ENCODE results near the gene LRCOL1. TPM values are rescaled to one million over a fixed set of nuclear protein-coding genes. Genes with fewer than 3 reads are reported as not detected.

LRCOL1 gene
- total and polyA plus RNA-seq, 8 donors = 0.60 TPM; not detected in 7

DNA sequence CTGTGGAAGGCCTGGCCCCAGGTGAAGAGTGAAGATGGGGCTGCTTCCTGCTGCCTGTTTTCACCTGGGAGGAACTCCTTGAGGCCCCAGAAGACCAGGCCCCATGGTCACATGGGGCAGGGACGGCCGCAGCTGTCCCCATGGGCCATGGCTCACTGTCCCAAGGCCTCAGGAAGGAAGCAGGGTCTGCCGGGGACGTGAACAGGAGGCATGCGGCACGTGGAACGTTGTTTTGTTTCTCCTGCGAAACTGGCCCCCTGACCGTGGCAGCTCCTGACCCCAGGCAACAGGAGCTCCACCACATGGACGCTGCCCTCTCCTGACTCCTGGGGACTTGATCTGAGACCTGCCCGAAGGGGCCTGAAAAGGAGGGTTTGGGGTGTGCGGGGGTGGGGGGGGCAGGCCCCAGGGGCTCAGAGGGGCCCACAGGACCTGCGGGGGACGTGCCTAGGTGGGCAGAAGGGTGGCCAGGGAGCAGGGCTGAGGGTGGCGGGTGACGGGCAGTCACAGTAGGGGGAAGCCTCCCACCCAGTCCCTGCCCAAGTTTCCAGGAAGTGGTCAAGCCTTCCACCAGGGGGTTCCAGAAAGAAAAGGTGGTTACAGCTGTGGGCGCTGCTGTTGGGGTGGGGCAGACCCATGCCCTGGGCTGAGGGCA, 41.4 kb downstream of the LRCOL1 start:
- Histone ChIP-seq H3K4me1 (peaks cover 4 to 14% (median 10%) of the 10 kb centered on the region in 4 donors), H3K27ac (no peak overlapping the region), H3K9me3 (no peaks in the 10 kb centered on the region), H3K36me3 (peaks cover 0 to 85% (median 65%) of the 10 kb centered on the region in 4 donors), H3K27me3 (no peaks in the 10 kb centered on the region), H3K4me3 (no peak overlapping the region)
- no peak for DNase-seq
- WGBS, 5 donors = 89 to 92% (median 90%) methylated on average over 9 to 17 of the region's 17 CpGs
- no peak for TF ChIP-seq POLR2A (IDR thresholded peaks at IDR 0.05)
- no peak for TF ChIP-seq POLR2AphosphoS5 (IDR thresholded peaks at IDR 0.05)
- no peak for TF ChIP-seq EP300 (IDR thresholded peaks at IDR 0.05)
- TF ChIP-seq, protein P1, sequence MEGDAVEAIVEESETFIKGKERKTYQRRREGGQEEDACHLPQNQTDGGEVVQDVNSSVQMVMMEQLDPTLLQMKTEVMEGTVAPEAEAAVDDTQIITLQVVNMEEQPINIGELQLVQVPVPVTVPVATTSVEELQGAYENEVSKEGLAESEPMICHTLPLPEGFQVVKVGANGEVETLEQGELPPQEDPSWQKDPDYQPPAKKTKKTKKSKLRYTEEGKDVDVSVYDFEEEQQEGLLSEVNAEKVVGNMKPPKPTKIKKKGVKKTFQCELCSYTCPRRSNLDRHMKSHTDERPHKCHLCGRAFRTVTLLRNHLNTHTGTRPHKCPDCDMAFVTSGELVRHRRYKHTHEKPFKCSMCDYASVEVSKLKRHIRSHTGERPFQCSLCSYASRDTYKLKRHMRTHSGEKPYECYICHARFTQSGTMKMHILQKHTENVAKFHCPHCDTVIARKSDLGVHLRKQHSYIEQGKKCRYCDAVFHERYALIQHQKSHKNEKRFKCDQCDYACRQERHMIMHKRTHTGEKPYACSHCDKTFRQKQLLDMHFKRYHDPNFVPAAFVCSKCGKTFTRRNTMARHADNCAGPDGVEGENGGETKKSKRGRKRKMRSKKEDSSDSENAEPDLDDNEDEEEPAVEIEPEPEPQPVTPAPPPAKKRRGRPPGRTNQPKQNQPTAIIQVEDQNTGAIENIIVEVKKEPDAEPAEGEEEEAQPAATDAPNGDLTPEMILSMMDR (IDR thresholded peaks at IDR 0.05) = no peak
- intact Hi-C loops (cut with DNase I; ENCODE audit: low total_unique reads) = no loop called here

DNA sequence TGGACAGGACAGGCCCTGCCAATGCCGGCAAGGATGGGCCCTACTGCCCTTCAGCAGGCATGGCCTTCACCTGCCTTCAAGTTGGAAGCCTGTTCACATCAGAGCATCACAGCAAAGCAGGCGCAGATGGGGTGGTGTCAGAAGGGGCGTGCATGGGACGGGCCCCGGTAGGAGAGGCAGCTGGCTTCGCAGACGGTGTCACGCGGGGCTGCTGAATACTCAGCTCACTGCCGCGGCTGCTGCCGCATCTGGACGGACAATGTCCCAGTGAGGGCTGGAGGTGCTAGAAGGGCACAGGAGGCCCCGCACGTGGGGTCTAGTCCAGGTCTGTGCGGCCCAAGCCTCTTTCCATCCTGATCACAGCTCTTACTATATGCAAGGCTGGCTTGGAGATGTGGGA, 42.1 kb downstream of the LRCOL1 start:
- H3K27me3 ChIP-seq = no peaks in the 10 kb centered on the region
- 93 to 100% (median 95%) methylated on average over 1 to 16 of the region's 16 CpGs for WGBS, 5 donors
- intact Hi-C loops (cut with DNase I; ENCODE audit: low total_unique reads) = no loop called here
- TF ChIP-seq POLR2AphosphoS5 (IDR thresholded peaks at IDR 0.05) = no peak
- TF ChIP-seq, protein P1 (IDR thresholded peaks at IDR 0.05) = no peak
- TF ChIP-seq EP300 (IDR thresholded peaks at IDR 0.05) = no peak
- TF ChIP-seq POLR2A (IDR thresholded peaks at IDR 0.05) = no peak
- H3K9me3 ChIP-seq = no peaks in the 10 kb centered on the region
- peaks cover 0 to 78% (median 60%) of the 10 kb centered on the region in 4 donors for H3K36me3 ChIP-seq
- no peak for DNase-seq
- no peak overlapping the region for H3K4me3 ChIP-seq
- peaks cover 4 to 14% (median 10%) of the 10 kb centered on the region in 4 donors for H3K4me1 ChIP-seq
- H3K27ac ChIP-seq = no peak overlapping the region

DNA sequence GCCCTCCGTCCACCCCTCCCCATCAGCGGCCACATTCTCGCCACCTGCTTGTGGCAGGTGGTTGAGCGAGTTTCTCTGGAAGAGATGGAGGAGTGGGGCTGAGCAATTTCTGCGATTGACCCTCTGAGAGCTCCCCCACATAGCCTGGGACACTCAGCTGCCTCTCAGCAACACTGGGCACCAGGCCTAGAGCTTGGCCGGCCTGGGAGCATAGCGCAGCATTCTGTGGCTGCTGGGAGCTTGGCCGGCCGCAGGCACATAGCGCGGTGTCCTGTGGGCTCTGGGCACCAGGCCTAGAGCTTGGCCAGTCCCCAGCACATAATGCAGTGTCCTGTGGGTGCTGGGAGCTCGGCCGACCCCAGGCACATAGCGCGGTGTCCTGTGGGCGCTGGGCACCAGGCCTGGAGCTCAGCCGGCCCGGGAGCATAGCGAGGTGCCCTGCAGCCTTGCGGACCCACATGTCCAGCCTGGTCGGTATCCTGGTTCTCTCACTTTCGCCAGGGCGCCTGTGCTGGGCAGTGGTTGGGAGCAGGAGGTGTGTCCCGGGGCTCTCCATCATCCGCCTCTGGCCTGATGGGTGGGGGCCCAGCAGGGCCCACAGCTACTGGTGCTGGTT, 43.8 kb downstream of the LRCOL1 start:
- Histone ChIP-seq H3K27ac (no peak overlapping the region), H3K4me3 (no peak overlapping the region), H3K36me3 (peaks cover 0 to 61% (median 49%) of the 10 kb centered on the region in 4 donors), H3K9me3 (no peaks in the 10 kb centered on the region), H3K4me1 (peaks cover 6 to 14% (median 10%) of the 10 kb centered on the region in 4 donors), H3K27me3 (no peaks in the 10 kb centered on the region)
- no peak for TF ChIP-seq EP300 (IDR thresholded peaks at IDR 0.05)
- TF ChIP-seq, protein P1 (IDR thresholded peaks at IDR 0.05) = no peak
- no peak for TF ChIP-seq POLR2A (IDR thresholded peaks at IDR 0.05)
- no peak for TF ChIP-seq POLR2AphosphoS5 (IDR thresholded peaks at IDR 0.05)
- intact Hi-C loops (cut with DNase I; ENCODE audit: low total_unique reads) = no loop called here
- 86 to 94% (median 90%) methylated on average over 6 to 25 of the region's 25 CpGs for WGBS, 5 donors
- DNase-seq = no peak

DNA sequence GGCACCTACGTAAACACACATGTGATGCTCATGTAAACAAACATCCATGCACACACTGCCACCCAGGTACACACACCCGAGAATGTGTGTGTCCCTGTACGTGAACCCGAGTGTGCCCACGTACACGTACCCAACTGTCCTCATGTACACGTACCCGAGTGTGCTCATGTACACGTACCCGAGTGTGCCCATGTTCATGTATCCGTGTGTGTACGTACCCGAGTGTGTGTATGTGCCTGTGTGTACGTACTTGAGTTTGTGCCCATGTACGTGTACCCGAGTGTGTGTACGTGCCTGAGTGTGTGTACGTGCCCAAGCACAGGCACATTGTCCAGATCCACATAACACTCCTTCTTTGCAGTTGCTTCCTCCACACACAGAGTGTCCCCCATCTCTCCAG, 45.0 kb downstream of the LRCOL1 start:
- Histone ChIP-seq H3K27me3 (peaks cover 0 to 8% (median 0%) of the 10 kb centered on the region in 3 donors), H3K9me3 (no peaks in the 10 kb centered on the region), H3K4me3 (no peak overlapping the region), H3K27ac (no peak overlapping the region), H3K4me1 (peaks cover 12 to 19% (median 15%) of the 10 kb centered on the region in 4 donors), H3K36me3 (peaks cover 0 to 49% (median 37%) of the 10 kb centered on the region in 4 donors)
- WGBS, 5 donors = 93 to 95% (median 94%) methylated on average over 17 to 18 of the region's 18 CpGs
- TF ChIP-seq, protein P1 (IDR thresholded peaks at IDR 0.05) = no peak
- TF ChIP-seq POLR2AphosphoS5 (IDR thresholded peaks at IDR 0.05) (no peak), POLR2A (IDR thresholded peaks at IDR 0.05) (no peak), EP300 (IDR thresholded peaks at IDR 0.05) (no peak)
- intact Hi-C loops (cut with DNase I; ENCODE audit: low total_unique reads) = no loop called here
- DNase-seq = no peak

Measured in stomach (tissue), 9 donors.